HEK293 (cell line): Measurements from ENCODE around the gene LRP1B.

ENCODE experiments used
- CTCF ChIA-PET: fragments of 350-600 bp; formaldehyde crosslinking; extraction: SDS; loops from one replicate; lab custom pipeline; 2021; ENCODE audit warnings: antibody characterized with exemption; lab: Yijun Ruan, JAX
- POLR2A ChIA-PET: fragments of 300-600 bp; formaldehyde crosslinking; extraction: SDS; loops from one replicate; lab custom pipeline; 2020; ENCODE audit warnings: antibody characterized with exemption, inconsistent platforms; lab: Yijun Ruan, JAX
- H3K27ac ChIP-seq: fragments of 200-500 bp; sonication (Bioruptor generic); 2 replicates; pipeline ENCODE4 v1.5.1; 2014; ENCODE audit warnings: low read depth, low read length, control low read depth, inconsistent platforms; ENCODE audit errors: extremely low read depth
- H3K36me3 ChIP-seq, 2 experiments: fragments of 200-500 bp in 1 of 2; sonication (Bioruptor generic) in 1 of 2; 1 replicate in 1 of 2; 2 replicates in 1 of 2; pipeline ENCODE4 v1.5.1; 2014 to 2017; ENCODE audit warnings: inconsistent platforms in 2 of 2, low read length in 2 of 2; ENCODE audit not compliant: control insufficient read depth in 2 of 2, insufficient read depth in 1 of 2
- H3K4me1 ChIP-seq: fragments of 200-500 bp; sonication (Bioruptor generic); 2 replicates; pipeline ENCODE4 v1.5.1; 2014; ENCODE audit warnings: mild to moderate bottlenecking, low read length, inconsistent platforms; ENCODE audit not compliant: control insufficient read depth, insufficient read depth
- H3K4me3 ChIP-seq: 2 replicates; pipeline ENCODE4 v1.5.1; 2011; ENCODE audit warnings: low read depth, mild to moderate bottlenecking, control low read depth, low read length, moderate library complexity
- H3K9me3 ChIP-seq: fragments of 200-500 bp; sonication (Bioruptor generic); 2 replicates; pipeline ENCODE4 v1.5.1; 2014; ENCODE audit warnings: low read depth, low read length, inconsistent platforms; ENCODE audit not compliant: control insufficient read depth, insufficient read depth
- KLF1 ChIP-seq: fragments of 450-650 bp; formaldehyde crosslinking; IDR thresholded peaks from 2 replicates; pipeline ENCODE4 v1.5.1; 2016; ENCODE audit warnings: missing biosample characterization, missing genetic modification characterization
- KLF10 ChIP-seq: fragments of 450-650 bp; IDR thresholded peaks from 2 replicates; pipeline ENCODE4 v1.5.1; 2018; ENCODE audit warnings: missing biosample characterization, mild to moderate bottlenecking, missing genetic modification characterization
- SP7 ChIP-seq: fragments of 450-650 bp; formaldehyde crosslinking; IDR thresholded peaks from 2 replicates; pipeline ENCODE4 v1.5.1; 2016; ENCODE audit warnings: missing biosample characterization, missing genetic modification characterization
- TRIM28 ChIP-seq: IDR thresholded peaks from 2 replicates; pipeline ENCODE4 v1.6.1; 2011; ENCODE audit warnings: low read length, control low read depth, borderline replicate concordance
- ZNF24 ChIP-seq: fragments of 450-650 bp; formaldehyde crosslinking; IDR thresholded peaks from 2 replicates; pipeline ENCODE4 v1.5.1; 2016; ENCODE audit warnings: missing biosample characterization, missing genetic modification characterization
- ZNF366 ChIP-seq: fragments of 450-650 bp; formaldehyde crosslinking; conservative IDR thresholded peaks from 2 replicates; pipeline ENCODE4 v1.5.1; 2016; ENCODE audit warnings: missing biosample characterization, missing genetic modification characterization
- ZNF394 ChIP-seq: fragments of 450-650 bp; formaldehyde crosslinking; IDR thresholded peaks from 2 replicates; pipeline ENCODE4 v1.5.1; 2016; ENCODE audit warnings: missing biosample characterization, missing genetic modification characterization, mild to moderate bottlenecking, moderate library complexity, borderline replicate concordance
- ZNF423 ChIP-seq: fragments of 450-650 bp; formaldehyde crosslinking; IDR thresholded peaks from 2 replicates; pipeline ENCODE4 v1.5.1; 2016; ENCODE audit warnings: missing biosample characterization, missing genetic modification characterization
- ZNF548 ChIP-seq: fragments of 450-650 bp; formaldehyde crosslinking; IDR thresholded peaks from 2 replicates; pipeline ENCODE4 v1.5.1; 2016; ENCODE audit warnings: missing biosample characterization, missing genetic modification characterization
- ZNF624 ChIP-seq: fragments of 450-650 bp; formaldehyde crosslinking; IDR thresholded peaks from 2 replicates; pipeline ENCODE4 v1.5.1; 2017; ENCODE audit warnings: missing biosample characterization, missing genetic modification characterization
- ZNF777 ChIP-seq: fragments of 450-650 bp; formaldehyde crosslinking; IDR thresholded peaks from 2 replicates; pipeline ENCODE4 v1.5.1; 2017; ENCODE audit warnings: missing biosample characterization, missing genetic modification characterization, borderline replicate concordance
- ZNF785 ChIP-seq: fragments of 450-650 bp; formaldehyde crosslinking; IDR thresholded peaks from 2 replicates; pipeline ENCODE4 v1.5.1; 2016; ENCODE audit warnings: missing biosample characterization, missing genetic modification characterization
- ZNF830 ChIP-seq: fragments of 450-650 bp; IDR thresholded peaks from 2 replicates; pipeline ENCODE4 v1.5.0; 2018; ENCODE audit warnings: missing biosample characterization, missing genetic modification characterization, low read depth, mild to moderate bottlenecking, moderate library complexity
- ZSCAN16 ChIP-seq: fragments of 450-650 bp; formaldehyde crosslinking; IDR thresholded peaks from 2 replicates; pipeline ENCODE4 v1.5.1; 2016; ENCODE audit warnings: missing biosample characterization, missing genetic modification characterization
- ZXDB ChIP-seq: fragments of 450-650 bp; formaldehyde crosslinking; IDR thresholded peaks from 2 replicates; pipeline ENCODE4 v1.5.1; 2016; ENCODE audit warnings: missing biosample characterization, missing genetic modification characterization
- TF ChIP-seq, protein P1 (sequence below): fragments of 450-650 bp; formaldehyde crosslinking; conservative IDR thresholded peaks from 2 replicates; pipeline ENCODE4 v1.5.1; 2016; ENCODE audit warnings: low read depth, missing biosample characterization, missing genetic modification characterization
- TF ChIP-seq, protein P2 (sequence below): fragments of 450-650 bp; formaldehyde crosslinking; IDR thresholded peaks from 2 replicates; pipeline ENCODE4 v1.5.1; 2016; ENCODE audit warnings: missing biosample characterization, missing genetic modification characterization
- TF ChIP-seq, protein P3 (sequence below): fragments of 450-650 bp; formaldehyde crosslinking; IDR thresholded peaks from 2 replicates; pipeline ENCODE4 v1.5.1; 2016; ENCODE audit warnings: missing biosample characterization, missing genetic modification characterization
- TF ChIP-seq, protein P4 (sequence below): fragments of 450-650 bp; formaldehyde crosslinking; IDR thresholded peaks from 2 replicates; pipeline ENCODE4 v1.5.1; 2016; ENCODE audit warnings: missing biosample characterization, missing genetic modification characterization

The LRP1B gene

DNA sequence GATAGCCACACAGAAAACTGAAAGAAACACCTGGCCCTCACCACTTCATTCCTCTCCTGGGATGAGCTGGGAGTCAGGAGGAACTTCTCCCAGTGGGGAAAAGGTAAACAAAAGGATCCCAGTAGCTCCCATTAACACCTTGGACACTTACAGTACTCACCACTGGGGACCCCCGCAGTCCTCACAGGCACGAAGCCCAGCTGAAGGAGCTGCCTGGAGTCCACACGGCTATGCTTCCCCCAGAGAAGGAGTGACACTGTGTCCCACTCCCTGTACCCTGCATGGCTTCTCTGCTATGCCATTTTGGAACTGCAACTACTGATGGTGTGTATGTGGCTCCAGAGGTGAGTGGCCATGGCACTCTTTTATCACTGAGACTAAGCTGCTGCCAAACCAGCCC, 1565.1 kb downstream of the LRP1B start:
- H3K4me1 ChIP-seq = no peaks in the 10 kb centered on the region

DNA sequence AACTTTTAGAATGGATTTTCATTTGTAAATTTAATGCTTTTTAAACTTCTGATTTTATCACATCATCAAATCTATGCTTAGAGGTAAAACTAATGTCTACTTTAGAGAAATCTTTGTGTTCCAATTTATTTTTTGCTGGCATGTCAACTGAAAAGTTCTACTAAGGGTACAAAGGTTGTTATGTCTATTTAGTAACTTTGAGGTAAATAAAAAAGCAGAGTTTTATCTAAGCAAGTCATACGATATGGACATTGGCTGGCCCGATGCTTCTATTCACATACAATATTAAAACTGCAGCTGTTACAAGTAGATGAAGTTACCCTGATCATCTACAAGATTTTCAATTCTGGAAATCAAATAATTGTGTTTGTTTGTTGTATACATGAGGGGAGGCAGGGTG, 1575.1 kb downstream of the LRP1B start:
- CTCF ChIA-PET = no interaction called here

More for the DNA sequence above, 1565.1 kb downstream of the LRP1B start:
- Histone ChIP-seq H3K4me3 (no peak overlapping the region), H3K9me3 (no peaks in the 10 kb centered on the region), H3K36me3 (no peaks in the 10 kb centered on the region), H3K27ac (no peak overlapping the region)
- POLR2A ChIA-PET = no interaction called here
- CTCF ChIA-PET = interaction anchor here (0.5 to 0.7 kb wide), 3 partner anchors 10 to 344 kb away, joined by 3 read pairs; no protein-coding TSS in a partner anchor
- TF ChIP-seq ZNF830 (tag by site-specific recombination) (no peak), KLF10 (tag by site-specific recombination) (no peak), ZNF366 (tag by site-specific recombination) (no peak), KLF1 (tag by site-specific recombination) (no peak)
- TF ChIP-seq, protein P1, sequence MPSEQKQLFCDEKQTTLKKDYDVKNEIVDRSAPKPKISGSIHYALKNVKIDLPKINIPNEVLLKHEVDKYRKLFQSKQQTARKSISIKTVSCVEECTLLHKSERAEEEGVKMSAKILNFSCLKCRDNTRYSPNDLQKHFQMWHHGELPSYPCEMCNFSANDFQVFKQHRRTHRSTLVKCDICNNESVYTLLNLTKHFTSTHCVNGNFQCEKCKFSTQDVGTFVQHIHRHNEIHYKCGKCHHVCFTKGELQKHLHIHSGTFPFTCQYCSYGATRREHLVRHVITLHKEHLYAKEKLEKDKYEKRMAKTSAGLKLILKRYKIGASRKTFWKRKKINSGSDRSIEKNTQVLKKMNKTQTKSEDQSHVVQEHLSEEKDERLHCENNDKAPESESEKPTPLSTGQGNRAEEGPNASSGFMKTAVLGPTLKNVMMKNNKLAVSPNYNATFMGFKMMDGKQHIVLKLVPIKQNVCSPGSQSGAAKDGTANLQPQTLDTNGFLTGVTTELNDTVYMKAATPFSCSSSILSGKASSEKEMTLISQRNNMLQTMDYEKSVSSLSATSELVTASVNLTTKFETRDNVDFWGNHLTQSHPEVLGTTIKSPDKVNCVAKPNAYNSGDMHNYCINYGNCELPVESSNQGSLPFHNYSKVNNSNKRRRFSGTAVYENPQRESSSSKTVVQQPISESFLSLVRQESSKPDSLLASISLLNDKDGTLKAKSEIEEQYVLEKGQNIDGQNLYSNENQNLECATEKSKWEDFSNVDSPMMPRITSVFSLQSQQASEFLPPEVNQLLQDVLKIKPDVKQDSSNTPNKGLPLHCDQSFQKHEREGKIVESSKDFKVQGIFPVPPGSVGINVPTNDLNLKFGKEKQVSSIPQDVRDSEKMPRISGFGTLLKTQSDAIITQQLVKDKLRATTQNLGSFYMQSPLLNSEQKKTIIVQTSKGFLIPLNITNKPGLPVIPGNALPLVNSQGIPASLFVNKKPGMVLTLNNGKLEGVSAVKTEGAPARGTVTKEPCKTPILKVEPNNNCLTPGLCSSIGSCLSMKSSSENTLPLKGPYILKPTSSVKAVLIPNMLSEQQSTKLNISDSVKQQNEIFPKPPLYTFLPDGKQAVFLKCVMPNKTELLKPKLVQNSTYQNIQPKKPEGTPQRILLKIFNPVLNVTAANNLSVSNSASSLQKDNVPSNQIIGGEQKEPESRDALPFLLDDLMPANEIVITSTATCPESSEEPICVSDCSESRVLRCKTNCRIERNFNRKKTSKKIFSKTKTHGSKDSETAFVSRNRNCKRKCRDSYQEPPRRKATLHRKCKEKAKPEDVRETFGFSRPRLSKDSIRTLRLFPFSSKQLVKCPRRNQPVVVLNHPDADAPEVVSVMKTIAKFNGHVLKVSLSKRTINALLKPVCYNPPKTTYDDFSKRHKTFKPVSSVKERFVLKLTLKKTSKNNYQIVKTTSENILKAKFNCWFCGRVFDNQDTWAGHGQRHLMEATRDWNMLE (tag by site-specific recombination) = no peak
- TF ChIP-seq, protein P2, sequence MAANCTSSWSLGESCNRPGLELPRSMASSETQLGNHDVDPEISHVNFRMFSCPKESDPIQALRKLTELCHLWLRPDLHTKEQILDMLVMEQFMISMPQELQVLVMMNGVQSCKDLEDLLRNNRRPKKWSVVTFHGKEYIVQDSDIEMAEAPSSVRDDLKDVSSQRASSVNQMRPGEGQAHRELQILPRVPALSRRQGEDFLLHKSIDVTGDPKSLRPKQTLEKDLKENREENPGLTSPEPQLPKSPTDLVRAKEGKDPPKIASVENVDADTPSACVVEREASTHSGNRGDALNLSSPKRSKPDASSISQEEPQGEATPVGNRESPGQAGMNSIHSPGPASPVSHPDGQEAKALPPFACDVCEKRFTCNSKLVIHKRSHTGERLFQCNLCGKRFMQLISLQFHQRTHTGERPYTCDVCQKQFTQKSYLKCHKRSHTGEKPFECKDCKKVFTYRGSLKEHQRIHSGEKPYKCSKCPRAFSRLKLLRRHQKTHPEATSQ (tag by site-specific recombination) = no peak

More for the DNA sequence above, 1575.1 kb downstream of the LRP1B start:
- Histone ChIP-seq H3K9me3 (no peaks in the 10 kb centered on the region), H3K36me3 (no peaks in the 10 kb centered on the region), H3K27ac (no peak overlapping the region), H3K4me3 (no peak overlapping the region), H3K4me1 (no peaks in the 10 kb centered on the region)
- TF ChIP-seq ZNF423 (tag by site-specific recombination) (no peak), ZNF548 (tag by site-specific recombination) (no peak), ZNF785 (tag by site-specific recombination) (no peak), ZNF624 (tag by site-specific recombination) (no peak), SP7 (tag by site-specific recombination) (no peak), ZNF394 (tag by site-specific recombination) (no peak), ZSCAN16 (no peak), ZNF366 (tag by site-specific recombination) (no peak), ZXDB (tag by site-specific recombination) (no peak), TRIM28 (no peak), ZNF777 (tag by site-specific recombination) (no peak), ZNF24 (tag by site-specific recombination) (no peak)
- TF ChIP-seq, protein P3, sequence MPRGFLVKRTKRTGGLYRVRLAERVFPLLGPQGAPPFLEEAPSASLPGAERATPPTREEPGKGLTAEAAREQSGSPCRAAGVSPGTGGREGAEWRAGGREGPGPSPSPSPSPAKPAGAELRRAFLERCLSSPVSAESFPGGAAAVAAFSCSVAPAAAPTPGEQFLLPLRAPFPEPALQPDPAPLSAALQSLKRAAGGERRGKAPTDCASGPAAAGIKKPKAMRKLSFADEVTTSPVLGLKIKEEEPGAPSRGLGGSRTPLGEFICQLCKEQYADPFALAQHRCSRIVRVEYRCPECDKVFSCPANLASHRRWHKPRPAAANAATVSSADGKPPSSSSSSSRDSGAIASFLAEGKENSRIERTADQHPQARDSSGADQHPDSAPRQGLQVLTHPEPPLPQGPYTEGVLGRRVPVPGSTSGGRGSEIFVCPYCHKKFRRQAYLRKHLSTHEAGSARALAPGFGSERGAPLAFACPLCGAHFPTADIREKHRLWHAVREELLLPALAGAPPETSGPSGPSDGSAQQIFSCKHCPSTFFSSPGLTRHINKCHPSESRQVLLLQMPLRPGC (tag by site-specific recombination) = no peak
- TF ChIP-seq, protein P4, sequence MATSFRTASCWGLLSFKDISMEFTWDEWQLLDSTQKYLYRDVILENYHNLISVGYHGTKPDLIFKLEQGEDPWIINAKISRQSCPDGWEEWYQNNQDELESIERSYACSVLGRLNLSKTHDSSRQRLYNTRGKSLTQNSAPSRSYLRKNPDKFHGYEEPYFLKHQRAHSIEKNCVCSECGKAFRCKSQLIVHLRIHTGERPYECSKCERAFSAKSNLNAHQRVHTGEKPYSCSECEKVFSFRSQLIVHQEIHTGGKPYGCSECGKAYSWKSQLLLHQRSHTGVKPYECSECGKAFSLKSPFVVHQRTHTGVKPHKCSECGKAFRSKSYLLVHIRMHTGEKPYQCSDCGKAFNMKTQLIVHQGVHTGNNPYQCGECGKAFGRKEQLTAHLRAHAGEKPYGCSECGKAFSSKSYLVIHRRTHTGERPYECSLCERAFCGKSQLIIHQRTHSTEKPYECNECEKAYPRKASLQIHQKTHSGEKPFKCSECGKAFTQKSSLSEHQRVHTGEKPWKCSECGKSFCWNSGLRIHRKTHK (tag by site-specific recombination) = no peak
- POLR2A ChIA-PET = no interaction called here
